Measurements from ENCODE around the gene CTSO. TPM values are rescaled to one million over a fixed set of nuclear protein-coding genes. Genes with fewer than 3 reads are reported as not detected.

CTSO gene
- total RNA-seq, 1 donor from 2014 or later, result 7.2 TPM

- H3K4me1 Mint-ChIP-seq (ENCODE audit: low read depth), result no peaks in the 10 kb centered on the region
- no peak for DNase-seq (ENCODE audit: low spot score)
- H3K36me3 Mint-ChIP-seq (ENCODE audit: low read depth), result peaks cover under 1% of the 10 kb centered on the region
- no peak overlapping the region for H3K4me3 Mint-ChIP-seq (ENCODE audit: unreplicated experiment)
- no peak for TF ChIP-seq CTCF (IDR thresholded peaks at IDR 0.05)
- H3K27ac Mint-ChIP-seq (ENCODE audit: unreplicated experiment), result no peak overlapping the region
- peaks cover 3% of the 10 kb centered on the region for H3K27me3 Mint-ChIP-seq (ENCODE audit: low read depth)
- peaks cover 4% of the 10 kb centered on the region for H3K9me3 Mint-ChIP-seq (ENCODE audit: low read depth)
Observed at GRCh38 chr4:155984106-155984797, 30.6 kb upstream of the CTSO start.

- peaks cover 4% of the 10 kb centered on the region for H3K36me3 Mint-ChIP-seq (ENCODE audit: low read depth)
- no peak for DNase-seq (ENCODE audit: low spot score)
Observed at GRCh38 chr4:155982736-155983385, 29.2 kb upstream of the CTSO start.

GRCh38 chr4:155978810-155979209 lies 25.1 kb upstream of the CTSO start:
- H3K4me3 Mint-ChIP-seq (ENCODE audit: unreplicated experiment), result no peak overlapping the region
- TF ChIP-seq CTCF (IDR thresholded peaks at IDR 0.05), result no peak
- H3K9me3 Mint-ChIP-seq (ENCODE audit: low read depth), result peaks cover 13% of the 10 kb centered on the region
- DNase-seq (ENCODE audit: low spot score), result no peak
- H3K36me3 Mint-ChIP-seq (ENCODE audit: low read depth), result peaks cover 6% of the 10 kb centered on the region
- peaks cover 12% of the 10 kb centered on the region for H3K4me1 Mint-ChIP-seq (ENCODE audit: low read depth)
- H3K27ac Mint-ChIP-seq (ENCODE audit: unreplicated experiment), result no peak overlapping the region
- H3K27me3 Mint-ChIP-seq (ENCODE audit: low read depth), result peaks cover 2% of the 10 kb centered on the region

More at GRCh38 chr4:155982736-155983385, 29.2 kb upstream of the CTSO start:
- Mint-ChIP-seq H3K9me3 (ENCODE audit: low read depth) (peaks cover 13% of the 10 kb centered on the region), H3K27me3 (ENCODE audit: low read depth) (peaks cover 3% of the 10 kb centered on the region), H3K4me1 (ENCODE audit: low read depth) (no peaks in the 10 kb centered on the region), H3K4me3 (ENCODE audit: unreplicated experiment) (no peak overlapping the region), H3K27ac (ENCODE audit: unreplicated experiment) (no peak overlapping the region)
- TF ChIP-seq CTCF (IDR thresholded peaks at IDR 0.05), result no peak

- peaks cover 13% of the 10 kb centered on the region for H3K9me3 Mint-ChIP-seq (ENCODE audit: low read depth)
- DNase-seq (ENCODE audit: low spot score), result no peak
- H3K4me3 Mint-ChIP-seq (ENCODE audit: unreplicated experiment), result no peak overlapping the region
- peaks cover 6% of the 10 kb centered on the region for H3K36me3 Mint-ChIP-seq (ENCODE audit: low read depth)
- H3K4me1 Mint-ChIP-seq (ENCODE audit: low read depth), result peaks cover 13% of the 10 kb centered on the region
- no peak overlapping the region for H3K27ac Mint-ChIP-seq (ENCODE audit: unreplicated experiment)
- H3K27me3 Mint-ChIP-seq (ENCODE audit: low read depth), result peaks cover 2% of the 10 kb centered on the region
- no peak for TF ChIP-seq CTCF (IDR thresholded peaks at IDR 0.05)
Observed at GRCh38 chr4:155975511-155975910, 21.8 kb upstream of the CTSO start.

GRCh38 chr4:155974996-155975395 lies 21.3 kb upstream of the CTSO start:
- H3K27ac Mint-ChIP-seq (ENCODE audit: unreplicated experiment), result no peak overlapping the region
- no peak for DNase-seq (ENCODE audit: low spot score)
- peaks cover 13% of the 10 kb centered on the region for H3K4me1 Mint-ChIP-seq (ENCODE audit: low read depth)
- H3K27me3 Mint-ChIP-seq (ENCODE audit: low read depth), result peaks cover 2% of the 10 kb centered on the region
- TF ChIP-seq CTCF (IDR thresholded peaks at IDR 0.05), result no peak
- H3K4me3 Mint-ChIP-seq (ENCODE audit: unreplicated experiment), result no peak overlapping the region
- peaks cover 6% of the 10 kb centered on the region for H3K36me3 Mint-ChIP-seq (ENCODE audit: low read depth)
- H3K9me3 Mint-ChIP-seq (ENCODE audit: low read depth), result peaks cover 13% of the 10 kb centered on the region
